ENCODE data around the gene SLC25A21. TPM values are rescaled to one million over a fixed set of nuclear protein-coding genes. Genes with fewer than 3 reads are reported as not detected.

The SLC25A21 gene
- total RNA-seq = 1.9 TPM

GRCh38 chr14:37172024-37172869 lies at the start of gene SLC25A21:
Gene SLC25A21 (minus strand): TSS chr14:37172606.

DNA sequence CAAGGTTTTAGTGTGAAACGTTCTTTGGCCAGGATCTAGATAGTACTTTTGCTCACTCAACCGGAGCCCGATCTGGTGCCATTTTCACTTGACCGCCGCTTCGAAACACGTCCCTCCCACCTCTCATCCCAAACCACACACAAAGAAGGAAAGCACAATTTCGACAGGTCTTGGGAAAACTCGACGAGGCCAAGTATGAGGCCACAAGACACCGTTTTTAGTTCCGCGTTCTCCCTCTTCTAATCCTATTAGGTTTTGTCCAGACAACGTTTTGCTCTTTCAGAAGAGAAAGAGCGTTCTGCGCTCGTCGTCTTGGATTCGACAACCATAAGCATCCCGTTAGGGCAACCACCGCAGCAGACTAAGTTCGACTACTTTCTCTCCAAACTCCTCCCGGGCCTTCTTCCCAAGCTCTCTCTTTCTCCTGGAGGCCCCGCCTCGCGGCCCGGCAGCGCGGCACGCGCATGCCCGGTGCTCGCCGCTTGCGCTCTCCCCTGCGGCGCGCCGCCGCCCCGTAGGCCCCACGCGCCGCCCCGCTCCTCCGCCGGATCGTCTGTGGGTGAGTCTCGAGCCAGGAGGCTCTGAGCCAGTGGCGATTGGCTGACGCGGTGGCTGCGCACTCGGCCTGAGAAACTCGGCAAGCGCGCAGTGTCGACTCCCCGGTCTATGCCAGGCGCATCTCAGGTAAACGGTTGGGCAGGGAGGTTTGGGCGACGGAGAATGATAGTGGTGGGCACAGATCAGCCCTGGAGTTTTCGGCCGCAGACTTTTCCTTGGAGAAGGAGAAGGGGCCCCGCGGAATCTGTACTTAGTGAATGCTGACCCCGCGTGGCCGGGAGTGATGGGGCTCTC lies 25.2 kb upstream of the SLC25A21 start, which contains the start of gene MIPOL1:
TSS of gene MIPOL1 (plus strand) at position 517 of the 852 bp plus-strand sequence. CDS start 49,952 bp downstream, outside the sequence.

DNA sequence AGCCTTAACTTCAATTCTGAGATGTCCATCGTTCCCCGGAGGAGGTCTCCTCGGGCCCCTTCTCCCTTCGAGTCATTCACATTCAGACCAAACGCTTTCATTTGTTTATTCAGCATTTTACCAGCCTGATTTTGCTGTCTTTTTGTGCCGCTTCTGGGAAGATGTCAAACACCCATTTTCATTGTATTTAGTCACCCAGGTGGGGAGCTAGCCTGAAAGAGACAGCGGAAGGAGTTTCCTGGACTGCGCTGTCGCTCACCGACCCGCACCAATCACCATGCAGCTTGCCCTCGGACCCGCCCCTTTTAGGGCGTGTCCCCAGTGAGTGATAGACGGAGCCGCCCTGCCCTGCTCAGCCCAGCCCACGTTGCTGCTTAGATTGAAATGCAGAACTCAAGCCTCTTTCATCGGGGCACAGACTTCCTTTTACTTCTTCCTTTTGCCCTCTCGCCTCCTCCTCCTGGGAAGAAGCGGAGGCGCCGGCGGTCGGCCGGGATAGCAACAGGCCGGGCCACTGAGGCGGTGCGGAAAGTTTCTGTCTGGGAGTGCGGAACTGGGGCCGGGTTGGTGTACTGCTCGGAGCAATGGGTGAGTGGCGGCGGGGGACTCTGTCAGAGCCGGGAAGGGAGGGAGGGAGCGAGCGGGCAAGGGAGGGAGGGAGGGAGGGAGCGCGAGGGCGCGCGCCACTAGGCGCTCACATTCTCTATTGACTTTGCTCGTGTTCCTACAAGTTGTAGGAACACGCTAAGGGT lies 510.7 kb downstream of the SLC25A21 start, which contains the start of gene PAX9:
TSS of gene PAX9 (plus strand) at position 355 of the 752 bp plus-strand sequence. CDS start at position 585, 230 bp downstream.

Small RNA genes within 50 kb of the gene (small RNA-seq; reads per million reads assigned to genes)
- gene MIR4503 (ENCODE audit: low replicate concordance) (not detected), gene RNU6-273P (ENCODE audit: low replicate concordance) (not detected)

Other genes starting within 250 kb of the SLC25A21 start
- gene MIPOL1, start 25.3 kb upstream of the SLC25A21 start, total RNA-seq = 33.8 TPM